Vagina (tissue), 2 donors: Measurements from ENCODE around the gene TMEM38A.

Experiments
- CTCF ChIP-seq, 3 experiments: fragments of 450-650 bp in 2 of 3; fragments of 200-600 bp in 1 of 3; sonication (generic) in 1 of 3; IDR thresholded peaks; one replicate each; pipeline ENCODE4 v1.5.1; 2017 to 2019; ENCODE audit warnings: antibody characterized with exemption in 3 of 3, mild to moderate bottlenecking in 2 of 3, moderate library complexity in 2 of 3
- POLR2A ChIP-seq, 2 donors: fragments of 450-650 bp; IDR thresholded peaks; one replicate each; pipeline ENCODE4 v1.6.1; 2017; ENCODE audit warnings: antibody characterized with exemption in 2 of 2, mild to moderate bottlenecking in 2 of 2, moderate library complexity in 2 of 2

GRCh38 chr19:16615808-16616207 lies 45.1 kb upstream of the TMEM38A start:
- TF ChIP-seq CTCF (IDR thresholded peaks at IDR 0.05), result no peak
- no peak for TF ChIP-seq POLR2A (IDR thresholded peaks at IDR 0.05)
